Brain pericyte (primary cell): Measurements from ENCODE around the gene IGHMBP2.
A peak's percentile ranks its signal among the peaks of the same experiment; 100 is the strongest.

ENCODE experiments used
- DNase-seq: peaks from one replicate; pipeline ENCODE4 v3.0.0-alpha.2; 2012; ENCODE audit warnings: low read depth, low spot score

The IGHMBP2 gene

DNA sequence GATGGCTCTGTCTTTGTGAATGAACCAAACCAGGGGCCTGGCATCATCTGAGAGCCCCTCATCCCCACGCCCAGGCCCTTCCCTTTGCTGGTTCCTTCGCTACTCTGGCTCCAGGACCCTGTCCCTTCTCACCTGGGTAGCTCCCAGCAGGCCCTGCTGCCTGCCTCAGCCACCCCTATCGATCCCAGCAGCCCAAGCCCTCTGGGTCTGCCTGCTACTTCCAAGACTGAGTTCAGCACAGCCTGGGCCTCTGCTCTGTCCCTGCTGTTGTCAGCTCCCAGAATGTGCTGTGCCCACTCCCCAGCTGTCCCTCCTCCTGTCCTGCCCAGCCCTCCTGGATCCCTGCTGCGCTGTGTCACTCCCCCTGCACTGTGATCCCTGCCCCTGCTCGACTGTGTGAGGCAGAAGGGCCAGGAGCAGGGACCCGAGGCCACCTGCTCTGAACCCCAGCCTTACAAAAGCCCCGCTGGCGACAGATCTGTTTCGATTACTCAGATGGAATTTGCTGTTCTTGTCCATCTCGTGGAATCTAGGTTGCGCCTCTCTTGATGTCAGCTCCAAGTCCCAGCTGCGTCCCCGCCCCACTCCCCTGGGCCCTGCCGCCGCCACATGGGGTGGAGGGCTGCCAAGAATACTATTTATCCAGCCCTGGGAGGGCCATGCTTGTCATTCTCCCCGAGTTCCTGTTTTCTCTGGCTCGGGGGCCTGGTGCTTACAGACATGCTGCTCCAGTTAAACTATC lies 13.0 kb upstream of the IGHMBP2 start:
- peak; percentile 95 for DNase-seq

DNA sequence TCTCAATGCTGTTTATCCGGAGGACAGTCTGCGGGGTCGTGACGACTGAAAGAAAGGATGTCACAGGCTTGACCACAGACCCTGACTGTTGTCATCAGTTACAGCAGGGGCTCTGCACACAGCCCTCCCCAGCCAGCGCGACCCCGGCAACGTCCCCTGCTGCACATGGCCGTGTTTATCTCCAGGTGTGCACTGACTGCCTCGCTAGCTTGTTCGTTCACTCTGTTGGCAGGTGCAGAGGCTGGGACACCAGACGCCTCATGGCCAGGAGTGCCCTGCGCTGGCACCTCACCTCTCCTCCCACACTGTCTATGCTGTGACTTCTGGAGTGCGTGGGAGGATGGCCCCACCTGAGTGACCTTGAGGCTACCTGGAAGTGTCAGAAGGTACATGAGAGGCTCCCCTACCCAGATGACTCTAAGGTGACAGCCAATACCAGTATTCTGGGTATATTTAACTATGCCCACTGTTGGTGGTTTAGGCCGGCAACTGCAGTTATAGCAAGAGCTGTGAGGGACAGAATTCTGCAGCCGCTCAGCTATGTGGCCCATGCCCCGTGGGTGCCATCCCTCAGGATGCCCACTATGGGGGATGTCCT lies 12.2 kb upstream of the IGHMBP2 start:
- no peak for DNase-seq

DNA sequence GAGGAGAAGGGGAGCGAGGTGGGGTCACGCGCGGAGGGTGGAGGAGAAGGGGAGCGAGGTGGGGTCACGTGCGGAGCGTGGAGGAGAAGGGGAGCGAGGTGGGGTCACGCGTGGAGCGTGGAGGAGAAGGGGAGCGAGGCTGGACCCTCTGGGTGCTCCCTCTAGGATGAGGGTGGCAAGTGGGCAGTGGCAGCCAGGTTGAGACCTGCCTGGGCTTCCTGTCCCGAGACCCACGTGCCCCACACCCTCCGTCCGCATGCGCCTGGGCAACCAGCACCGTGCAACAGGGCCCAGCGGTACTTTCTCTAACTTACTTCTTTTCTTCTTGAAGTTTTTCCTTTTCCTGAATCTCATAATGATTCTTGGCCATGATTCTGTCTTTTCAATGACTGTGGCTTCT lies 11.1 kb upstream of the IGHMBP2 start:
- DNase-seq, result no peak

DNA sequence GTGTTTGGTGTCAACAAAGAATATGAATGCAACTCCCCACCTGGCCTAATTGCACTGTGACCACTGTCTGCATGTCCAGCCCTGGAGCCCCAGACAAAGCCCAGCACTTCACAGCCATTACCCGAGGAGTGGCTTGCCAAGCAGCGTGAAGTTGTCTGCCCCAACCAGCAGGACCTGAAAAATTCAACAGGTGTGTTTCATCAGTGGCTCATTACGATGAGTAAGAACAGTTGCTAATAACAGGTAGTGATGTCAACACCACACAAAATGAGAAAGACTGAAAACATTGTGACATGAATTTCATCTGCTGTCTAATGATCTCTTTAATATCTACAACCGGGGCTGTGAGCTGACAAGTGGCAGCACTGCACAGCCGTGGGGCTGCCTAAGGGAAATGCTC lies 10.4 kb upstream of the IGHMBP2 start:
- no peak for DNase-seq

DNA sequence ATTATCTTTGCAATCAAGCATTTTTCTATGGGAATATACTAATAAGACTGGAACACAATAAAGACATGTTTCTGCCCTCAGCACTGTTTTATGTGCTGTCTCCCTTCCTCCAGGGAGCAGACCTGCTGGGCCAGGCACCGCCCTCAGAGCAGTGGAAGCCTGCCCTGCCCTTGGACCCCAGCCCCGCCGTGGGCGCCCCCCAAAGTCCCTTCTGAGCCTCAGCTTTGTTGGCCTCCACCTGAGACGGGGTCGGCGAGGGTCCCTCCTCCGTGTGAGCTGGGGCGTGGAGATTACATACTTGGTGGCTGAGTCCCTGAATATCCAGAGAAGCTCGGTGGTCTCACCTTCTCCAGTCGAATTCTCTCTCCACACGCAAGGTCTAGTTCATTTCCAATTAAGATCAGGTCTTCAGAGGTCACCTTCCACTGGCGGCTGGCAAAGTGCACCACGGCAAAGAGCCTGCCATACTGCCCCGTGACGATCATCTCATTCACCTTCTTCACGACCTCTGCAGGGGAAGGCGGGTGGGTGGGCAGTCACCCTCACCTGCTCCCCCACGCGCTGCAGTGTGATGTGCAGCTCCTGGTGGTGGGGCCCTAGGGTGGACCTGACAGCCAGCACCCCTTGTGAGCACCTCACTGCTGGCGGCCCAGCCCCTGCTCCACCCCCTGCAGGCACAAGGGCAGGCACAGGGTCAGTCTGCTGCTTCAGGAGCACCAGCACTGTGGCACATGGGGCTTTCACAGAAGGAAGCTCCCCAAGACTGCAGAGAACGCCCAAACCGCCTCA lies 7.3 kb upstream of the IGHMBP2 start:
- no peak for DNase-seq

- DNase-seq, result no peak
These were observed 6.2 kb upstream of the IGHMBP2 start for GRCh38 chr11:68897441-68897840.

GRCh38 chr11:68900835-68901381 lies 2.8 kb upstream of the IGHMBP2 start:
- no peak for DNase-seq

- DNase-seq, result no peak
These were observed 657 bp downstream of the IGHMBP2 start for GRCh38 chr11:68904248-68904847.

- DNase-seq, result no peak
These were observed 2.0 kb downstream of the IGHMBP2 start for GRCh38 chr11:68905421-68906360.

DNA sequence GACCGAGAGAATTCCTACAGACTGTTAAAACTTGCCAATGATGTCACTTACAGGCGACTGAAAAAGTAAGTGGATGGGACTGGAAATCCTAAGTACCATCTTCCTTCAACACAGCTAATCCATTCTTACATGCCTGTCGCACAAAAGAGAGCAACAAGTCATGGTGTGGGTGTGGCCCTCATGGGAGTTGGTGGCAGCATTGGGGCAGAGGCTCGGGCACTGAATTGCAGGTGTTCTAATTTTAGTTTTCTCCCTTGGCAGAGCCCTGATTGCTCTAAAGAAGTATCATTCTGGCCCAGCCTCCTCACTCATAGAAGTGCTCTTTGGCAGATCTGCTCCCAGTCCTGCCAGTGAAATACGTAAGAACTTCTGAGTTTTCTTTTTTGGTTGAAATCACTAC lies 4.6 kb downstream of the IGHMBP2 start:
- no peak for DNase-seq

DNA sequence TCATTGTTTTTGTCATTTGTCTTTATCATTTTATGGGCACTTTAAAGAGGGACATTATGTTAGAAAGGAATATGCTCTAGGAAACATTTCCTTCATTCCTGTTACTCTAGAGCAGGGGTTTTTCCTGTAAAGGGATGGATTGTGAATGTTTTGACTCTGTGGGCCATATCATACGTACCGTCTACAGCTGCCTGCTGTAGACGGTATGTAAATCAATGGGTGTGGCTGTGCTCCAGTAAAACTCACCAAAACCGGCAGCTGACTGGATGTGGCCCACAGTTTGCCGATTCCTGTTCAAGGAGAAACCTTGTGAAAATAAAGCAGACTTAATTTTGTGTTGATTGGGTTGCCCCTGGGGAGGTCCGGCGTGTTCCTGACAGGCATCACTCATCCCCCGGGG lies 7.3 kb downstream of the IGHMBP2 start:
- no peak for DNase-seq

- DNase-seq, result no peak
These were observed 8.0 kb downstream of the IGHMBP2 start for GRCh38 chr11:68911731-68912130.

GRCh38 chr11:68912254-68912653 lies 8.6 kb downstream of the IGHMBP2 start:
- DNase-seq, result no peak

- DNase-seq, result no peak
These were observed 9.5 kb downstream of the IGHMBP2 start for GRCh38 chr11:68913188-68913587.

- DNase-seq, result no peak
These were observed 11.1 kb downstream of the IGHMBP2 start for GRCh38 chr11:68914761-68915160.

DNA sequence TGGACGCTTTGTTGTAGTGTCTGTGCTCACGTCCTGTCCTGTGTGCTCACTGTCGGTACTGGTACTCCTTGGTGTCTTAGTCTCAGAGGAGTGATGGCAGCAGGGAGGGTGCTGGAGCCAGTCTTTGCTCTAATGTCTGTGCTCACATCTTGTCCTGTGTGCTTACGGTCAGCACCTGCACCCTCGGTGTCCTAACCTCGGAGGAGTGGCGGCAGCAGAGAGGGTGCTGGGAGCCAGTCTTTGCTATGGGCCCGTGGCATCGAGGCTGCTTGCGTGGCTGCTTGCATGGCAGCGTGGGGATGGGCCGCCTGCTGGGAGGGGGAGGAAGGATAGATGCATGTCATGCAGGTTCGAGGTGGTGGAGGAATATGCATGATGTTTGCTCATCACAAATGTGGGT lies 12.7 kb downstream of the IGHMBP2 start:
- DNase-seq, result no peak

GRCh38 chr11:68923614-68924013 lies 19.9 kb downstream of the IGHMBP2 start:
- DNase-seq, result no peak

DNA sequence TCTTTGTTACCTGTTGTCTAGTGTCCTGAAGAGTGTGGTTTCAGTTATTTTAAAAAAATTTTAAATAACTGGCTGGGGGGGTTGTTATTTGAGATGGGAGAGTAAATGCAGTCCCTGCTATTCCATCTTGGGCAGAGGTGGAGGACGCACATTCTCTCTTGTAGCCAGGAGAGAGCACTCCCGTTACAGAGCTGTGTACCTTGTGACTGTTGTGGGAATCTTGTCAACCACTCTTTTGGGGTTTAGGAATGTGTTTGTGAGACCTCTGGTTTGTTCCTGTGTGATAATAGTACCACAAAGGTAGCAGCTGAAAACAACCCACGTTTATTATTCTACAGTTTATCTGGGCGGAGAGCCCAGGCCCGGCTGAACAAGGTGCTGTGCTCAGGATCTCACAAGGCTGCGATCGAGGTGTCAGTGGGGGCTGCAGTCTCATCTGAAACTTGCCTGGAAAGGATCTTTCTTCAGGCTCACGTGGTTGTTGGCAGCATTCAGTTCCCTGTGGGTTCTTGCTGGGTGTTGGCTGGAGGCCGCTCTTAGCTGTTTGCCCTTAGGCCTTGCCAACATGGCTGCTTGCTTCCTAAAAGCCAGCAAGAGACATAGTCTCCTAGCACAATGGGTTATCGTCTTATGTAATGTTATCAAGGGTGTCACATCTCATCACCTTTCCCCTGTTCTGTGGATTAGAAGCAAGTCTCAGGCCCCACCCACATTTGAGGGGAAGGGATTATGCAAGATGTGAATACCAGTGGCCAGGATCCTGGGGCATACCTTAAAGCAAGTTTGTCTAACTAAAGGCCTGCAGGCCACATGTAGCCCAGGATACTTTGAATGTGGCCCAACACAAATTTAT lies 20.6 kb downstream of the IGHMBP2 start:
- DNase-seq, result no peak

GRCh38 chr11:68925611-68926010 lies 21.9 kb downstream of the IGHMBP2 start:
- no peak for DNase-seq
